Measurements from ENCODE around the gene CCDC12.

Gene CCDC12

DNA sequence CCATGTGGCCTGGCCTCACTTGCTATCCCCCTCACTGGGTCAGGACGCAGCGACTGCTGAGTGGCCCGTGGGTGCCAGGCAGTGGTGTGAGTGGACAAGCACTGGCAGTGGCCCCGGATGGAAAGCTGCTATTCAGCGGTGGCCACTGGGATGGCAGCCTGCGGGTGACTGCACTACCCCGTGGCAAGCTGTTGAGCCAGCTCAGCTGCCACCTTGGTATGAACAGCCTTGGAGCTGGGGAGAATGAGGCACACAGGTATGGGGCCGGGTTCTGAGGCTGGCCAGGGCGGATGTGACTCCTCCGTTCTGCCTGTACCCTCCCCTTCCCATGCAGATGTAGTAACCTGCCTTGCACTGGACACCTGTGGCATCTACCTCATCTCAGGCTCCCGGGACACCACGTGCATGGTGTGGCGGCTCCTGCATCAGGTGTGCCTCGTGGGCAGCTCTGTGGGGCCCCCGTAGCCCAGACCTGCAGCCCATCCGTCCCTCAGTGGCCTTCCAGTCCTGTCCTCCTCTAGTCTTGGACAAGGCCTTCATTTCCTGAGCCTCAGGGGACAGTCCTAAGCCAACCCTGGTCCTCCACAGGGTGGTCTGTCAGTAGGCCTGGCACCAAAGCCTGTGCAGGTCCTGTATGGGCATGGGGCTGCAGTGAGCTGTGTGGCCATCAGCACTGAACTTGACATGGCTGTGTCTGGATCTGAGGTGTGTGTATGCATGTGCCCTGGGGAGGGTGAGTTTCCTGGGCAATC is 31.1 kb upstream of the CCDC12 start:
- no peak for DNase-seq (ENCODE audit: low read depth)

DNA sequence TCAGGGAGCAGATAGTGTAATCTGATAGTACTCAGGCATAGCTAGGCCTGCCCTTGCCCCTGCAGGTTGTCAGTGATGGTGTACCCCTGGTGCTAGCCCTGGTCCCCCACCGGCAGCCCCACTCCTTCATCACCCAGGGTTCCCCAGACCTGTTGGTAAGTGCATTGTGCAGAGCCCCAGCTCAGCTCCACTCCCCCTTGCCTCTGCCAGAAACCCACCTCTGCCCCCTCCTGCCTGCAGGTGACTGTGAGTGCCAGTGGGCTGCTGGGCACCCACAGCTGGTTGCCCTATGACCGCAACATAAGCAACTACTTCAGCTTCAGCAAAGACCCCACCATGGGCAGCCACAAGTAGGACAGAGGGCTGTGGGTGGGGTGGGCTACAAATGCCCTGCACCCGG is 30.5 kb upstream of the CCDC12 start:
- no peak for DNase-seq (ENCODE audit: low read depth)

DNA sequence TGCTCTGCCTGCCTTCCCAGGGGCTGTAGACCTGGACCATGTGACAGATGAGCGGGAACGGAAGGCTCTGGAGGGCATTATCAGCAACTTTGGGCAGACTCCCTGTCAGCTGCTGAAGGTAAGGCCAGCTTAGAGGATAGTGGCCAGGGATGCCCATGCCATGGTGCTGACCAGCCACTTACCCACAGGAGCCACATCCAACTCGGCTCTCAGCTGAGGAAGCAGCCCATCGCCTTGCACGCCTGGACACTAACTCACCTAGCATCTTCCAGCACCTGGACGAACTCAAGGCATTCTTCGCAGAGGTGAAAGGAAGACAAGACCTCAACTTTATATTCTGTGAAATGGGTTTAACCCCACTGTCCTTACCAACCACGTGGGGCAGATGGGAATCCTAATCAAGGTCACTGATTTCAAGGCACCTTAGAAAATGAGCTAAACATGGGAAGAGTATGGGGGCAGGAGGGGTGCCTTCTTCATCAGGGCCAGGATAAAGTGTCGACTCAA is 29.7 kb upstream of the CCDC12 start:
- no peak for DNase-seq (ENCODE audit: low read depth)

DNA sequence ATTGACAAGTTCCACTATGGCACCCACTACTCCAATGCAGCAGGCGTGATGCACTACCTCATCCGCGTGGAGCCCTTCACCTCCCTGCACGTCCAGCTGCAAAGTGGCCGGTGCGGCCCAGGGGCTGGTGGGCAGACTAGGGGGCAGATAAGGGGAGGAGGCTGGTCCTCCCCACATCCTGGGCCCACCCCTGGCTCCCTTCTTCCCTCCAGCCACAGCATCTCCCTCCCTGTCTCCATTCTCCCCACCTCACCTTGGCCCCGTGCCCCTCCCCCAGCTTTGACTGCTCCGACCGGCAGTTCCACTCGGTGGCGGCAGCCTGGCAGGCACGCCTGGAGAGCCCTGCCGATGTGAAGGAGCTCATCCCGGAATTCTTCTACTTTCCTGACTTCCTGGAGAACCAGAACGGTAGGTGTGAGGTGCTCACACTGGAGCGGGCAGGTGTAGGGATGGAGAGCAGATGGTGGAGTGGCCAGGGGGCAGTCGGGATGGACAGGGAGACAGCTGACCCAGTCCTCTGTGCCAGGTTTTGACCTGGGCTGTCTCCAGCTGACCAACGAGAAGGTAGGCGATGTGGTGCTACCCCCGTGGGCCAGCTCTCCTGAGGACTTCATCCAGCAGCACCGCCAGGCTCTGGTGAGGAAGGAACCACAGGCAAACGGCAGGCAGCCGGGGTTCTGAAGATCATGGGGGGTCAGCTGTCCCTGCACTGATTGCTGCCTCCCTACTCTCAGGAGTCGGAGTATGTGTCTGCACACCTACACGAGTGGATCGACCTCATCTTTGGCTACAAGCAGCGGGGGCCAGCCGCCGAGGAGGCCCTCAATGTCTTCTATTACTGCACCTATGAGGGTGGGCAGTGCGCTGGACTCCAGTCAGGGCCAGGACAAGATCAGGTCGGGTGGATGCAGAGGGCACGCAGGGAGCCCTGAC is 28.9 kb upstream of the CCDC12 start:
- no peak for DNase-seq (ENCODE audit: low read depth)

GRCh38 chr3:47004369-47005211 is 28.0 kb upstream of the CCDC12 start:
- no peak for DNase-seq (ENCODE audit: low read depth)

GRCh38 chr3:47003461-47004368 is 27.2 kb upstream of the CCDC12 start:
- no peak for DNase-seq (ENCODE audit: low read depth)

DNA sequence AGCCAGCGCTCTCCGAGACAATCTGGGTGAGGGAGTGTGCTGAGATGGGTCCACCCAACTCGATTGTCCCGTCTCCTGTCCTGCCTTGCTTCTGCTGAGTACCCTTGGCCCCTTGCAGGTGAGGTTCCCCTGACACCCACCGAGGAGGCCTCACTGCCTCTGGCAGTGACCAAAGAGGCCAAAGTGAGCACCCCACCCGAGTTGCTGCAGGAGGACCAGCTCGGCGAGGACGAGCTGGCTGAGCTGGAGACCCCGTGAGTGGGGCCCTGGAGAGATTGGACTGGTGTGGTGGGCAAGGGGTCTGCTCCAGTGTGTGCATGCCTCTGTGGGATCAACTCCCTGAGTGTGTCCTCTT is 26.5 kb upstream of the CCDC12 start:
- DNase-seq (ENCODE audit: low read depth): no peak

DNA sequence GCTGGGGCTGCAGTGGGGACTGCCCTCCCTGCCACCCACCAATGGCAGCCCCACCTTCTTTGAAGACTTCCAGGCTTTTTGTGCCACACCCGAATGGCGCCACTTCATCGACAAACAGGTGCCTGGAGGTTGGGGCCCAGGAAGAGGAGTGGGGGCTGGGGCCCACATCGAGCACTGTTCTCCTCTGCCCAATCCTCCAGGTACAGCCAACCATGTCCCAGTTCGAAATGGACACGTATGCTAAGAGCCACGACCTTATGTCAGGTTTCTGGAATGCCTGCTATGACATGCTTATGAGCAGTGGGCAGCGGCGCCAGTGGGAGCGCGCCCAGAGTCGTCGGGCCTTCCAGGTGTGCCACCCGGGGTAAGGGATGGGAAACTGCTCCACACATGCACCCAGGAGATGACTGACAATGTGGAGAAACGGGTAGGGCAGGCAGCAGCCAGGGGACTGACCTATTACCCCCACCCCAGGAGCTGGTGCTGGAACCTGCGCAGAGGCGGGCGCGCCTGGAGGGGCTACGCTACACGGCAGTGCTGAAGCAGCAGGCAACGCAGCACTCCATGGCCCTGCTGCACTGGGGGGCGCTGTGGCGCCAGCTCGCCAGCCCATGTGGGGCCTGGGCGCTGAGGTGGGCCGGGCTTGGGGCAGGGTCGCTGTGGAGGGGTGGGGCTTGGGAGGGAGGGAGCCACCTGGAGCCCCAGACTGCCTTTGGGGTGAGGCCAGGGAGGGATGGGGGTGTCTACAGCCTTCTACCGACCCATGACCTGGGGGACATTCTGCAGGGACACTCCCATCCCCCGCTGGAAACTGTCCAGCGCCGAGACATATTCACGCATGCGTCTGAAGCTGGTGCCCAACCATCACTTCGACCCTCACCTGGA is 25.9 kb upstream of the CCDC12 start:
- no peak for DNase-seq (ENCODE audit: low read depth)

DNA sequence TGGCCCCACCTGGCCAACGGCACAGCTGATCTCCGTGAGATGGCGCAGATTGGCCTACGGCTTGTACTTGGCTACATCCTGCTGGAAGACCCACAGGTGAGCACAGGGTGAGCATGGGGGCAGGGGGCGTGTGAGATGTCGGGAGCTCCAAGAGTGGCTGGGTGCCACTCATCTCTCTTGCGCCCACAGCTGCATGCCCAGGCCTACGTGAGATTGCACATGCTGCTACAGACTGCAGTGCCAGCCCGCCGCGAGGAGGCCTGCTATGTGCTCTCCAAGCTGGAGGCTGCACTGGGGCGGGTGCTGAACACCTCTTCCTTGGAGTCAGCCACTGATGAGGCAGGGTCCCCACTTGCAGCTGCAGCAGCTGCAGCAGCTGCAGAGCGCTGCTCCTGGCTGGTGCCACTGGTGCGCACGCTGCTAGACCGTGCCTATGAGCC is 25.2 kb upstream of the CCDC12 start:
- DNase-seq (ENCODE audit: low read depth): no peak

DNA sequence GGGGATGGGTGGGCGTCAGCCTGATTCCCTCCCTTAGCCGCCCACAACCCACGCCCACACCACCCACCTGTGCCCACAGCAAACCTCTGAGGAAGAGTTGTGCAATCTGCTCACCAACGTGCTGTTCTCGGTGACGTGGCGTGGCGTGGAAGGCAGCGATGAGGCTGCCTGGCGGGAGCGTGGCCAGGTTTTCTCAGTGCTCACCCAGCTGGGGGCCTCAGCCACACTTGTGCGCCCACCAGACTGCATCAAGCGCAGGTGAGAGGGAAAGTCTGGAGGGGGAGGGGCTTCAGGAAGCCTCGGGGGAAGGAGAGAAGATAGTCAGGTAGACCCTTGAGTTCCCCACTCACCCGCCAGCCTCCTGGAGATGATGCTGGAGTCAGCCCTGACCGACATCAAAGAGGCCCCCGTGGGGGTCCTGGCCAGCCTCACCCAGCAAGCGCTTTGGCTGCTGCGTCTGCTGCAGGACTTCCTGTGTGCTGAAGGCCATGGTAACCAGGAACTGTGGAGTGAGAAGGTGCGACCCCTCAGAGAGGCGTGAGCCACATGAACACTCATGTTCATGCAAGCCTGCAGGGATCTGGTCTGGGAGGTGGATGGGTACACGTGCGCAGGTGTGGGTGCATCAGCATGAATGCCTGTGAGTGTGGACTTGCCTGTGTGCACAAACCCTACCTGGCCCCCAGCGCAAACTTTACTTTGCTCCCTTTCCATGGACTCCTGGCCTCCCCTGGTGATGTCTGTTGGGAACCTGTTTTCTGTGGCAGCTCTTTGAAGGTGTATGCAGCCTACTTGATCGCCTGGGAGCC is 24.6 kb upstream of the CCDC12 start:
- DNase-seq (ENCODE audit: low read depth): no peak

- DNase-seq (ENCODE audit: low read depth): no peak
Measured at GRCh38 chr3:47000198-47000815, 23.8 kb upstream of the CCDC12 start.

DNA sequence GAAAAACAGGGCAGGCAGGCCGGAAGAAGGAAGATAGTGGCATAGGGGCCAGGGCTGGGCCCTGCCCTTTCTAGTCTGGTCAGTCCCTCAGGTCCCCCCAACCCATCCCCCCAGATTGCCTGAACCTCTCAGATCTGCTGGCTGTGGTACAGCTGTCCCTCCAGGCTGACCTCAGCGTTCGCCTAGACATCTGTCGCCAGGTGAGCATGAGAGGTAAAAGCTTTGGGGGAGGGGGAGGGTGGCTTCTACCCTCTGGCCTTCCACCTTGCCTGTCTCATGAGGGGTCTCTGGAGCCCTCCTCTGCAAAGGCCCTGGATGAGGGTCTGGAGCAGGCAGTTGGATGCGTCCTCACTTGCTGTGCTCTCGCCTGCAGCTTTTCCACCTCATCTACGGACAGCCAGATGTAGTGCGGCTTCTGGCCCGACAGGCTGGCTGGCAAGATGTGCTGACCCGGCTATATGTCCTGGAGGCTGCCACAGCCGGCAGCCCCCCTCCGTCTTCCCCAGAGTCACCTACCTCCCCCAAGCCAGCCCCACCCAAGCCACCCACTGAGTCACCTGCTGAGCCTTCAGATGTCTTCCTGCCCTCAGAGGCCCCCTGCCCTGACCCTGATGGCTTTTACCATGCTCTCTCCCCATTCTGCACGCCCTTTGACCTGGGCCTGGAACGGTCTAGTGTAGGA is 23.1 kb upstream of the CCDC12 start:
- no peak for DNase-seq (ENCODE audit: low read depth)

DNA sequence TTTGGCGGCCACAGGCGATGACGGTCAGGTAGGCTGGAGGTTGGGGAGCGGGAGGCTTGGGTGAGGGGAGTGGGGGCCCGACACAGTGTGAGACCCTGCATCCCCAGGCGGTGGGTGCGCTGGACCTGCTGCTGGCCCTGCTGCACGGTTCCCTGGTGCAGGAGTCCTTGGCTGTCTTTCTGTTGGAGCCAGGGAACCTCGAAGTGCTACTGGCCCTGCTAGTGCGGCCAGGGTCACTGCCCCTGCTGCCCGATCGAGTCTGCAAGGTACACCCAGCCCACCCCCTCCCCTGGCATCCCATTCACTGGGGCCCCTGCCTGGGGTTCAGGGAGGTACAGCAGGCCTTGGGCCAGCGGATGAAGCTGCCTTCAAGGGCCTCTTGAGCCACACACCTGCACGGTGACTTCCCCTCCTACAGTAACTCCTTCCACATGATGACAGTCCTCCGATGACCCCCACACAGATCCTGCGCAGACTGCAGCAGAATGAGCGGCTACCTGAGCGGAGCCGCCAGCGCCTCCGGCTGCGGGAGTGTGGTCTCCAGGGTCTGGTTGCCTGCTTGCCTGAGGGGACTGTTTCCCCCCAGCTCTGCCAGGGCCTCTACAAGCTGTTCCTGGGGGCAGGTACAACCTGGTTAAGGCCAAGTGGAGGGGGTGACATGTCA is 22.4 kb upstream of the CCDC12 start:
- no peak for DNase-seq (ENCODE audit: low read depth)

- peak; percentile 61 for DNase-seq (ENCODE audit: low read depth)
Measured at GRCh38 chr3:46998121-46998851, 21.7 kb upstream of the CCDC12 start.

DNA sequence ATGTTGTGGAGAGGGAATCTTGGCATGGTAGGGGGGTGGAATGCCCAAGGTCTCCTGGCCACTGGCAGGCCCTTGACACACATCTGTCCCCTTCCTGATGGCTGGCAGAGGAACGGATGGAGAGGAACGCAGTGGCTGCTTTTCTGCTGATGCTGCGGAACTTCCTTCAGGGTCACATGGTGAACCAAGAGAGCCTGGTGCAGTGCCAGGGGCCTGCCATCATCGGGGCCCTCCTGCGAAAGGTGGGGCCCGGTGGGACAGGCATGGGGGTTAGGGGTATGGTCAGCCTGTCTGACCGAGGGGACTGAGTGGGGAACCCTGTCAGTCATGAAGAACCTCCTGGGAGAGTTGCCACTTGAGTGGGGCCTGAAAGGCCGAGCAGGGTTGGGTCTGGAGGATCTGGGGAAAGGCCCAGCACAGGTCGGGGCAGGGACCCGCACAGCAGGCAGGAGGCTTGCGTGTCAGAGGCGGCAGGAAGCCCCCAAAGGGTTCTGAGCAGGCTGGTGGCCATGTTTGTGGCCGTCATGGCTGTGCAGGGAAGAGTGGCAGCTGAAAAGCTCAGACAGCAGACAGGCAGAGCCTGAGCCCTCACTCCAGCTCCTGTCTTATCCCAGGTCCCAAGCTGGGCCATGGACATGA is 21.0 kb upstream of the CCDC12 start:
- no peak for DNase-seq (ENCODE audit: low read depth)

GRCh38 chr3:46996689-46997452 is 20.3 kb upstream of the CCDC12 start:
- no peak for DNase-seq (ENCODE audit: low read depth)
